Anterior cingulate cortex (tissue), 58 donors: Measurements from ENCODE around the gene SPESP1.

Source experiments
- DNase-seq, 58 donors: peaks; one replicate each; lab custom pipeline; 2025; lab: John Stamatoyannopoulos, UW

SPESP1 gene

GRCh38 chr15:68930268-68931022 is at the start of gene SPESP1:
Gene SPESP1 (plus strand): TSS chr15:68930525. CDS start chr15:68930654, 129 bp downstream.
- peak in 23 of 58 donors; percentile 0 to 46 (median 16) for DNase-seq

DNA sequence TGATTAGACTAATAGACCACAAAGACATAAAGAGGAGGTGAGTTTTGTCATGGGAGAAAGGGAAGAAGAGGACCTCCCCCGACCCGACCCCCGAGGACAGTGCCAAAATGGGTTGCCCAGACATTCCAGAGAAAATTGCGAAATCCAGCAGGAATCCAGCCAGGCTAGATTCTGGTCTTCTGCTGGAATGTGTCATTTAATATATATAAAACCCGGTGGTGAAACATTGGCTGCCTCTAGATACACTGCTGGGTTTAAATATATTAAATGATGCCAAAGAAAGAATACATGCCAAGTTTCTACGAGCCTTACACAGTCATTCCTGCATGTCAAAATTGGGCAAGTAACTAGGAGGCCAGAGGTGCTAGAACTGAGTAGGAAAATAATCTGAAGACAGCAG is 45.3 kb upstream of the SPESP1 start:
- peak in 1 of 58 donors; percentile 1 for DNase-seq

DNA sequence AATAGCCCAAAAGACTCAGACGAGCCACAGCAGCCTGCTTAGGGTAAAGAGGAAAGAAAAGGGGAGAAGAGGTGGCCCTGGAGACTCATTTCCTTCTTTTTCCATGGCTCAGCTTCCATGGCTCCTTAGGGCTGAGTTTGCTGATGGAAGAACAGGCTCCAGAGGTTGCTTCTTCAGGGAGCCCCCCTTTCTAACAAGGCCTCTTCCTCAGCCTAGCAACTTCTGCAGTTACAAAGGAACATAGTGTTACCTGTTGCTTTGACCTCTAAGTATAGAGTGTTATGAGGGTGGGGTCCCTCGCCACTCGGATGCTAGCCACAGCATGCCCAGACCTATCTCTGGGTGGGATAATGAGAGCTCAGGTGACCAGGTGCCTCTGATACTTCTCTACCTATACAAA is 43.2 kb upstream of the SPESP1 start:
- no peak for DNase-seq

DNA sequence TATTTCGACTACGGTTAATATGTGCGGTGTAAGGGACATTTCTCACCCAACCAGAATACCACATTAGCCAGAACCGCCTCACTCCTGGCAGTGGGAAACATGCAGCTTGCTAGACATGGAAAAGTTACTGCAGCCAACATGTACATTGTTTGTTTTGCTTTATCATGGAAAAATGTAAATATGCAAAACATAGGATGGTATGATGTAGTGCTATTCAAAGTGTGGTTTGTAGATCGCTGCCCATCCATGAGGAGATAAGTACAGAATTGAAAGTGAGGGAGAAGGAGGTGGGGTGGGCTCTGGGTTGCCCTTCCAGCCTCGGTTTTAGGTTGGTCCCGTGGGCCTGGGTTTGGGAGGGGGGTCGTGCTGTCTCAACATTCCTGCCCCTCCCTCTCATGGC is 42.5 kb upstream of the SPESP1 start:
- DNase-seq, result no peak

DNA sequence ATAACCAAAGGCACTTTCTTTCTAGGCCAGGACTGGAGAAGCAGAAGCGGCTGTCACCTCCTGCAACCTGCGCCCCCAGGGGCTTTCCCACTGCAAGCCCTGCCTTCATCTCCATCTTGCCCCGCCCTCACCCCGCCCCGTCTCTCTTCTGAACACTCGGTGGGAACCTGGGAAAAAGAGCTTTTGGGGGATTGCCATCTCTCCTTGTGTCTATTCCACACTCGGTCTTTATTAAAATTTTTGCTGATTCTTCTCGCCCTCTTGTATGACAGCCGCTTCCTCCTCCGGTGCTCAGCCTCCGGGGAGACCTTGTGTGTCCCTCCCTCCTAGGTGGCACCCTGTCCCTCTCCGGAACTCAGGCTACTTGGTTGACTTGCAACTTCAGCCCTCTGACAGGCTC is 41.9 kb upstream of the SPESP1 start:
- DNase-seq, result no peak

- no peak for DNase-seq
Measured at GRCh38 chr15:68894208-68894607, 36.1 kb upstream of the SPESP1 start.

DNA sequence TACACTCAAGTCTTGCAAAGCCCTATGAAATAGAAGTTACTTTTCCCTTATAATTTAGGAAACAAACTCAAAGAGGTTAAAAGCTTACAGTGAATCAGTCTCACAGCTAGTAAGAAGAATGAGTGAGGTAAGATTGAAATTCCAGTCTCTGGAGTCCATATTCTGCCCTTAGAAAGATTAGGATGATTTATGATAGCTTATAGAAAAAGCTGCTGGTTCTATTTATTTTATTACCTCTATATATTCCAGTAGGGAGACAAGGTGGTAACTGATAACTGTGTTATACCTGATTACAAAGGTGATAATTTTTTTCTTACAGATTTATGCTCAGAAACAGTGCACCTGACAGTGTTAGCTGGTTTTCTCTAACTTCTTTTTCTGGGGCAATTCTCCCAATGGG is 34.1 kb upstream of the SPESP1 start:
- no peak for DNase-seq

DNA sequence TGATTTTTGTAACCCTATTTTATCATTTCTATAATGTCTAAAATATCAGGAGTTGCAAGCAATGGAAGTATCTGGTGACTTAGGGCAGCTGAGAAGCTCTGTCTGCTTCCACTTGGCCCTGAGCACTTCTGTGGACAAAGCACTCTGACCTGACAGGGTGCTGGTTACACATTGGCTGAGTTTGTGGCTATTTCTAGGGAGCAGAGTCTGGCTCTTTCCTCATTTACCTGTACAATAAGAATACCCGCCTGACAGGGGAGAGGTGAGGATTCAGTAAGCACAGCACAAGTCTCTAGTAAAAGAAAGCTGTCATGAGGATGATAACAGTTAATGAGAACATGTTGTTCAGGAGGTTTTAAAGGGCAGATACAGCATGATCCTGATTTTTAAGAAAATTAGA is 33.3 kb upstream of the SPESP1 start:
- DNase-seq, result no peak

DNA sequence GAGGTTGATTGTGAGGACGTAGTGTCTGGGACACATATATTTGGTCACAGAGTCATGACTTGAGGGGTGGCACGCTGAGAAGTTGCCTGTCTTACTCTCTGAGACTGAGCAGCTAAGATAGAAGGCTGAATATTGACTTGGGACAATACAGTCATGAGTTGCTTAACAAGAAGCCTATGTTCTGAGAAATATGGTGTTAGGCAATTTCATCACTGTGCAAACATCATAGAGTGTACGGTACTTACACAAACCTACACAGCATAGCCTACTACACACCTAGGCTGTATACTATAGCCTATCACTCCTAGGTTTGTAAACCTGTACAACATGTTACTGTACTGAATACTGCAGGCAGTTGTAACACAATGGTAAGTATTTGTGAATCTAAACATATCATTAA is 30.3 kb upstream of the SPESP1 start:
- no peak for DNase-seq

DNA sequence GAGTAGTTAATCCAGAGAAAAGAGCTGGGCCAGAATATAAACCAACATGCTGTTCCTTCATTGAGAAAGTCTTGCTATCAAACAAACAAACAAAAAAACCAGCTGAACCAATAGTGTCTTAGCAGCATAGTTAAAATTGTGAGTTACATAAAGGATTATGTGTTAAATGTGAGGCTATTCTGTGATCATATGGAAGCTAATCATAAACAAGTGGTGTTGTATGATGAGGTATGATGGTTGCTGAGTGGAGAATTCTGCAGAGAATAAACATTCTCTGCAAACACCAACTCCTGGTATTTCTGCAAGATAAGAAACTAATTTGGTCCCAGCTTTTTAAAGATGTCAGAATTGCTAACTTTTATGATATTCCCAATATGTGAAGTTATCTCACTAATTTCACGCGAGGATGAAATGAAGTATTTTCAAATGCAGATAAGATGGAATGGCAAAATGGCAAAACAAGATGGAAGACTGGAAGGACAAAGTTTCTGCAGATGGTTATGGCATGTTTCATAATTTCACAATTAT is 22.9 kb upstream of the SPESP1 start:
- no peak for DNase-seq

DNA sequence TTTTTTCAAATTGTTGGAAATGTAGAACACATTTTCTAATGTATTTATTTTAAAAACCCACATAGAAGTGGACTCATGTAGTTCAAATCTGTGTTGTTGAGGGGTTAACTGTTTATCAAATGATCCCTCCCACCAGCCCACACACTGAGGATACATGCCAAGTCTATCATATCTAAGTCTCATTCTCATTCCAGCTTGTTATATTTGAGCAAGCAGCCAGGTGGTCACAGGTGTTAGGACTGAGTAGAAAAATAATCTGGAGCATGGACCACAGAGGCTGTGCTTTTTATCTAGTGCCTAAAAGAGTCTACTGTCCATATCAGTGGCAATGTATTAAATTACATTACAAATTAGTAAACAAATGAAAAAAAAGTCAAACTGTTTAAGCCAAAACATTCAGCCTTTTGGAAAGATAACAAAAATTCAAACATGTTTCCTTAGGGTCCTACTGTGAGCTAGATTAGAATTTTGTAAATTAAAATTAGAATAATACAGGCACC is 20.7 kb upstream of the SPESP1 start:
- DNase-seq, result no peak

DNA sequence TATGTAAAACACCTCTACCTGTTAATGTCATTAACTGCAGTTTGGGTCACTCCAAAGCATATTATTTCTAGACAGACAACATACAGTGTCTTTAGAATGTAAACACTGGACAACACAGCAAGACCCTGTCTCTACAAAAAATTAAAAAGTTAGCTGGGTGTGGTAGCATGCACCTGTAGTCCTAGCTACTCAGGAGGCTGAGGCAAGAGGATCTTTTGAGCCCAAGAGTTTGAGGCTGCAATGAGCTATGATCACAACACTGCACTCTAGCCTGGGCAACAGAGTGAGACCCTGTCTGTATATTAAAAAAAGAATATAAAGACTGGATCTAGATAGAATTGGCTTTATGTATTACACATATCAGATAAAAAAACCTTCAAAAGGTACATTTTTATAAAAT is 20.0 kb upstream of the SPESP1 start:
- DNase-seq, result no peak

DNA sequence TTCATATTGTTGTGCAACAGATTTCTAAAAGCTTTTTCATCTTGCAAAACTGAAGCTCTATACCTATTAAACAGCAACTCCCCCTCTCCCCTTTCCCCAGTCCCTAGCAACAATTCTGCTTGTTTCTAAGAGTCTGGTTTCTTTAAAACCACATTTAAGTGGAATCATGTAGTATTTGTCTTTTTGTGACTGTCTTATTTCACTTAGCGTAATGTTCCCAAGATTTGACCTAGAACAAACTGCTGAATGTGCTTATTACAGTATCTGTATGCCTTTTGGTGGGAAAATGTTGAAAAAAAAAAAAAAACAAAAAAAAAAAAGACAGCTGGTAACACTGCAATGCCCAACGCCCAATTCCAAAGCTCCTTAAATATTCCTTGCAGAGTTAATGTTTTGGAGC is 19.5 kb upstream of the SPESP1 start:
- no peak for DNase-seq

DNA sequence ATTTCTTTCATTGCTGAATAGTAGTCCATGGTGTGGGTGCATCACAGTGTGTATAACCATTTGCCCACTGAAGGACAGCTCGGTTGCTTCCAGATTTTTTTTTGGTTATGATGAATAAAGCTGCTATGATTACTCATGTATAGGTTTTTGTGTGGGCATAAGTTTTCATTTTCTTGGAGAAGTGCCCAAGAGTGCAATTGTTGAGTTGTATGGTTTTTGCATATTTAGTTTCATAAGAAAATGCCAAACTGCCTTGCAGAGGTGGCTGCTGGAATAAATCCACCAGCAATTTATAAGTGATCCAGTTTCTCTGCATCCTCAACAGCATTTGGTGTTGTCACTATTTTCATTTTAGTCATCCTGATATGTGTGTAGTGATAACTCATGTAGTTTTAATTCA is 8.4 kb upstream of the SPESP1 start:
- DNase-seq, result peak in 3 of 58 donors; percentile 9 to 34 (median 9)

- DNase-seq, result peak in 54 of 58 donors; percentile 6 to 86 (median 58)
Measured at GRCh38 chr15:68924866-68925560, 5.3 kb upstream of the SPESP1 start.

- DNase-seq, result no peak
Measured at GRCh38 chr15:68933001-68933400, 2.7 kb downstream of the SPESP1 start.

GRCh38 chr15:68934341-68934740 is 4.0 kb downstream of the SPESP1 start:
- DNase-seq, result no peak

GRCh38 chr15:68935400-68935937 is 5.1 kb downstream of the SPESP1 start:
- DNase-seq, result no peak

- DNase-seq, result no peak
Measured at GRCh38 chr15:68939501-68939900, 9.2 kb downstream of the SPESP1 start.

DNA sequence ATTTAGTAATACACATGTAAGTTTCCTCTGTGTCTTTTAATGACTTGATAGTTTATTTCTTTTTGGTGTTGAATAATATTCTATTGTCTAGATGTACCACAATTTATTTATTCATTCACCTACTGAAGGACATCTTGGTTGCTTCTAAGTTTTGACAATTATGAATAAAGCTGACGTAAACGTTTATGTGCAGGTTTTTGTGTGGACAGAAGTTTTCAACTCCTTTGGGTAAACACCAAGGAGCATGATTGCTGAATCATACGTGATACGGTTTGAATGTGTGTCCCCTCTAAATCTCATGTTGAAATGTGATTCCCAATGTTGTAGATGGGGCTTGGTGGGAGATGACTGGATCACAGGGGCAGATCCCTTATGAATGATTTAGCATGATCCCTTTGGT is 21.5 kb downstream of the SPESP1 start:
- no peak for DNase-seq

GRCh38 chr15:68957696-68958095 is 27.4 kb downstream of the SPESP1 start:
- no peak for DNase-seq
